ENCODE measurements around the gene GABARAP. TPM values are rescaled to one million over a fixed set of nuclear protein-coding genes. Genes with fewer than 3 reads are reported as not detected.
A peak's percentile ranks its signal among the peaks of the same experiment; 100 is the strongest.

GABARAP gene
- total and polyA plus RNA-seq, 2 of the 13 experiments (the other 11 are each of a cell fraction or from before 2014, with no cell fraction given) = 161 to 310 TPM

GRCh38 chr17:7252176-7253043, 10.2 kb upstream of the GABARAP start, which contains the start of gene ELP5 (continued):
- no peak for TF ChIP-seq SRSF9 (IDR thresholded peaks at IDR 0.05; ENCODE audit: borderline replicate concordance, insufficient read depth, low read depth, low read length, poor library complexity, severe bottlenecking)
- TF ChIP-seq, protein P1, sequence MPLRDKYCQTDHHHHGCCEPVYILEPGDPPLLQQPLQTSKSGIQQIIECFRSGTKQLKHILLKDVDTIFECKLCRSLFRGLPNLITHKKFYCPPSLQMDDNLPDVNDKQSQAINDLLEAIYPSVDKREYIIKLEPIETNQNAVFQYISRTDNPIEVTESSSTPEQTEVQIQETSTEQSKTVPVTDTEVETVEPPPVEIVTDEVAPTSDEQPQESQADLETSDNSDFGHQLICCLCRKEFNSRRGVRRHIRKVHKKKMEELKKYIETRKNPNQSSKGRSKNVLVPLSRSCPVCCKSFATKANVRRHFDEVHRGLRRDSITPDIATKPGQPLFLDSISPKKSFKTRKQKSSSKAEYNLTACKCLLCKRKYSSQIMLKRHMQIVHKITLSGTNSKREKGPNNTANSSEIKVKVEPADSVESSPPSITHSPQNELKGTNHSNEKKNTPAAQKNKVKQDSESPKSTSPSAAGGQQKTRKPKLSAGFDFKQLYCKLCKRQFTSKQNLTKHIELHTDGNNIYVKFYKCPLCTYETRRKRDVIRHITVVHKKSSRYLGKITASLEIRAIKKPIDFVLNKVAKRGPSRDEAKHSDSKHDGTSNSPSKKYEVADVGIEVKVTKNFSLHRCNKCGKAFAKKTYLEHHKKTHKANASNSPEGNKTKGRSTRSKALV (CRISPR knock-in tag; IDR thresholded peaks at IDR 0.05) = 0 out of 2 replicates have a peak, but pooled peaks have one; percentile 29
- TF ChIP-seq HOXA7 (CRISPR knock-in tag; IDR thresholded peaks at IDR 0.05) = no peak
- TF ChIP-seq ZBTB42 (CRISPR knock-in tag; IDR thresholded peaks at IDR 0.05) = 0 out of 2 replicates have a peak, but pooled peaks have one; percentile 81
- TF ChIP-seq, protein P2, sequence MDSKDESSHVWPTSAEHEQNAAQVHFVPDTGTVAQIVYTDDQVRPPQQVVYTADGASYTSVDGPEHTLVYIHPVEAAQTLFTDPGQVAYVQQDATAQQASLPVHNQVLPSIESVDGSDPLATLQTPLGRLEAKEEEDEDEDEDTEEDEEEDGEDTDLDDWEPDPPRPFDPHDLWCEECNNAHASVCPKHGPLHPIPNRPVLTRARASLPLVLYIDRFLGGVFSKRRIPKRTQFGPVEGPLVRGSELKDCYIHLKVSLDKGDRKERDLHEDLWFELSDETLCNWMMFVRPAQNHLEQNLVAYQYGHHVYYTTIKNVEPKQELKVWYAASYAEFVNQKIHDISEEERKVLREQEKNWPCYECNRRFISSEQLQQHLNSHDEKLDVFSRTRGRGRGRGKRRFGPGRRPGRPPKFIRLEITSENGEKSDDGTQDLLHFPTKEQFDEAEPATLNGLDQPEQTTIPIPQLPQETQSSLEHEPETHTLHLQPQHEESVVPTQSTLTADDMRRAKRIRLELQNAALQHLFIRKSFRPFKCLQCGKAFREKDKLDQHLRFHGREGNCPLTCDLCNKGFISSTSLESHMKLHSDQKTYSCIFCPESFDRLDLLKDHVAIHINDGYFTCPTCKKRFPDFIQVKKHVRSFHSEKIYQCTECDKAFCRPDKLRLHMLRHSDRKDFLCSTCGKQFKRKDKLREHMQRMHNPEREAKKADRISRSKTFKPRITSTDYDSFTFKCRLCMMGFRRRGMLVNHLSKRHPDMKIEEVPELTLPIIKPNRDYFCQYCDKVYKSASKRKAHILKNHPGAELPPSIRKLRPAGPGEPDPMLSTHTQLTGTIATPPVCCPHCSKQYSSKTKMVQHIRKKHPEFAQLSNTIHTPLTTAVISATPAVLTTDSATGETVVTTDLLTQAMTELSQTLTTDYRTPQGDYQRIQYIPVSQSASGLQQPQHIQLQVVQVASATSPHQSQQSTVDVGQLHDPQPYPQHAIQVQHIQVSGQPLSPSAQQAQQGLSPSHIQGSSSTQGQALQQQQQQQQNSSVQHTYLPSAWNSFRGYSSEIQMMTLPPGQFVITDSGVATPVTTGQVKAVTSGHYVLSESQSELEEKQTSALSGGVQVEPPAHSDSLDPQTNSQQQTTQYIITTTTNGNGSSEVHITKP (CRISPR knock-in tag; IDR thresholded peaks at IDR 0.05; ENCODE audit: low read depth) = peak; percentile 49; the same call in 1 of the 2 replicates
- peak; percentile 91 for TF ChIP-seq ATF2 (CRISPR knock-in tag; IDR thresholded peaks at IDR 0.05)
- TF ChIP-seq DNMT1 (CRISPR knock-in tag; IDR thresholded peaks at IDR 0.05) = no peak
- TF ChIP-seq, protein P3, sequence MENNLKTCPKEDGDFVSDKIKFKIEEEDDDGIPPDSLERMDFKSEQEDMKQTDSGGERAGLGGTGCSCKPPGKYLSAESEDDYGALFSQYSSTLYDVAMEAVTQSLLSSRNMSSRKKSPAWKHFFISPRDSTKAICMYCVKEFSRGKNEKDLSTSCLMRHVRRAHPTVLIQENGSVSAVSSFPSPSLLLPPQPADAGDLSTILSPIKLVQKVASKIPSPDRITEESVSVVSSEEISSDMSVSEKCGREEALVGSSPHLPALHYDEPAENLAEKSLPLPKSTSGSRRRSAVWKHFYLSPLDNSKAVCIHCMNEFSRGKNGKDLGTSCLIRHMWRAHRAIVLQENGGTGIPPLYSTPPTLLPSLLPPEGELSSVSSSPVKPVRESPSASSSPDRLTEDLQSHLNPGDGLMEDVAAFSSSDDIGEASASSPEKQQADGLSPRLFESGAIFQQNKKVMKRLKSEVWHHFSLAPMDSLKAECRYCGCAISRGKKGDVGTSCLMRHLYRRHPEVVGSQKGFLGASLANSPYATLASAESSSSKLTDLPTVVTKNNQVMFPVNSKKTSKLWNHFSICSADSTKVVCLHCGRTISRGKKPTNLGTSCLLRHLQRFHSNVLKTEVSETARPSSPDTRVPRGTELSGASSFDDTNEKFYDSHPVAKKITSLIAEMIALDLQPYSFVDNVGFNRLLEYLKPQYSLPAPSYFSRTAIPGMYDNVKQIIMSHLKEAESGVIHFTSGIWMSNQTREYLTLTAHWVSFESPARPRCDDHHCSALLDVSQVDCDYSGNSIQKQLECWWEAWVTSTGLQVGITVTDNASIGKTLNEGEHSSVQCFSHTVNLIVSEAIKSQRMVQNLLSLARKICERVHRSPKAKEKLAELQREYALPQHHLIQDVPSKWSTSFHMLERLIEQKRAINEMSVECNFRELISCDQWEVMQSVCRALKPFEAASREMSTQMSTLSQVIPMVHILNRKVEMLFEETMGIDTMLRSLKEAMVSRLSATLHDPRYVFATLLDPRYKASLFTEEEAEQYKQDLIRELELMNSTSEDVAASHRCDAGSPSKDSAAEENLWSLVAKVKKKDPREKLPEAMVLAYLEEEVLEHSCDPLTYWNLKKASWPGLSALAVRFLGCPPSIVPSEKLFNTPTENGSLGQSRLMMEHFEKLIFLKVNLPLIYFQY (CRISPR knock-in tag; IDR thresholded peaks at IDR 0.05; ENCODE audit: borderline replicate concordance) = peak; percentile 95
- no peak for TF ChIP-seq ZNF33A (CRISPR knock-in tag; IDR thresholded peaks at IDR 0.05; ENCODE audit: borderline replicate concordance)
- TF ChIP-seq HIVEP1 (CRISPR knock-in tag; IDR thresholded peaks at IDR 0.05) = peak; percentile 78
- 0 out of 2 replicates have a peak, but pooled peaks have one; percentile 53 for TF ChIP-seq ZSCAN29 (CRISPR knock-in tag; conservative IDR thresholded peaks at IDR 0.05)
- no peak for TF ChIP-seq ZNF260 (CRISPR knock-in tag; IDR thresholded peaks at IDR 0.05; ENCODE audit: borderline replicate concordance, low read depth)
